AG09319 (cell line): Measurements from ENCODE around the gene MAST4.

Experiments used
- DNase-seq: peaks from one replicate; pipeline ENCODE4 v3.0.0-alpha.2; 2010; ENCODE audit warnings: low read depth; ENCODE audit errors: extremely low read depth
- TF ChIP-seq, protein P1 (sequence below): IDR thresholded peaks from 2 replicates; pipeline ENCODE4 v1.5.1; 2011; ENCODE audit warnings: low read depth, mild to moderate bottlenecking, inconsistent platforms, low read length, moderate library complexity

MAST4 gene

DNA sequence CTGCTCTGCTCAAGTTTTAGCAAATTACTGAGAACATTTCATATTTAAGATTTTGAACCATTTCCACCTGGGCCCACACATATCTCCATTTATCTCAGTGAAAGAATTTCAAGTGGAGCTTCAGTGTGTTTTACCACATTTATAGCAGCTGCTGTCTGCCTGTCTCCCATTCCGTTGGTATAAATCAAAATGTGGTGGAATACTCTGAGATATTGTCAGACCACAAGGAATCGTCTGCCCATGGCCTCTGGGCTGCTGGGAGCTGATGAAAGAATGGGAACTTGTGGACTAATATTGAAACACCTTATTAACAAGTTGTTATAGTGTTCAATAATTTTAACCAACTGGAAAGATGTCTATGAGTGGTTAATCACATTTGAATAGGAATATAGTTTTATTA lies 33.3 kb downstream of the MAST4 start:
- TF ChIP-seq, protein P1, sequence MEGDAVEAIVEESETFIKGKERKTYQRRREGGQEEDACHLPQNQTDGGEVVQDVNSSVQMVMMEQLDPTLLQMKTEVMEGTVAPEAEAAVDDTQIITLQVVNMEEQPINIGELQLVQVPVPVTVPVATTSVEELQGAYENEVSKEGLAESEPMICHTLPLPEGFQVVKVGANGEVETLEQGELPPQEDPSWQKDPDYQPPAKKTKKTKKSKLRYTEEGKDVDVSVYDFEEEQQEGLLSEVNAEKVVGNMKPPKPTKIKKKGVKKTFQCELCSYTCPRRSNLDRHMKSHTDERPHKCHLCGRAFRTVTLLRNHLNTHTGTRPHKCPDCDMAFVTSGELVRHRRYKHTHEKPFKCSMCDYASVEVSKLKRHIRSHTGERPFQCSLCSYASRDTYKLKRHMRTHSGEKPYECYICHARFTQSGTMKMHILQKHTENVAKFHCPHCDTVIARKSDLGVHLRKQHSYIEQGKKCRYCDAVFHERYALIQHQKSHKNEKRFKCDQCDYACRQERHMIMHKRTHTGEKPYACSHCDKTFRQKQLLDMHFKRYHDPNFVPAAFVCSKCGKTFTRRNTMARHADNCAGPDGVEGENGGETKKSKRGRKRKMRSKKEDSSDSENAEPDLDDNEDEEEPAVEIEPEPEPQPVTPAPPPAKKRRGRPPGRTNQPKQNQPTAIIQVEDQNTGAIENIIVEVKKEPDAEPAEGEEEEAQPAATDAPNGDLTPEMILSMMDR: no peak
- DNase-seq: no peak

DNA sequence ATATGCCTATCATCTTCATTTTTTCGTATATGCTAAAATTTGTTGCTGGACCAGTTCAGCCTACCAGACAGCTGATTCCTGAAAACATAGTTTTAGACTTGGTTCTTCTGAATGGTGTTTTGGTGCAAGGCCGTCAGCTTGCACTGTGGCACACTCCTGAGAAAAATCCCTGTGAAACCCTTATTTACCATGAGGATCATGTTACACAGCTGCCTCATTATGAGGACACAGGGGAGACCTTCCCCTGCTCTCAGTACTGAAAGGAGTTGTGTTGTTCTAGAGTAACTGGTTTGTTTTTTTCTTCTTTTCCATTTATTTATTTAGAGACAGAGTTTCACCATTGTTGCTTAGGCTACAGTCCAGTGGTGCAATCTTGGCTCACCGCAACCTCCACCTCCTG lies 37.6 kb downstream of the MAST4 start:
- TF ChIP-seq, protein P1: no peak
- DNase-seq: no peak

DNA sequence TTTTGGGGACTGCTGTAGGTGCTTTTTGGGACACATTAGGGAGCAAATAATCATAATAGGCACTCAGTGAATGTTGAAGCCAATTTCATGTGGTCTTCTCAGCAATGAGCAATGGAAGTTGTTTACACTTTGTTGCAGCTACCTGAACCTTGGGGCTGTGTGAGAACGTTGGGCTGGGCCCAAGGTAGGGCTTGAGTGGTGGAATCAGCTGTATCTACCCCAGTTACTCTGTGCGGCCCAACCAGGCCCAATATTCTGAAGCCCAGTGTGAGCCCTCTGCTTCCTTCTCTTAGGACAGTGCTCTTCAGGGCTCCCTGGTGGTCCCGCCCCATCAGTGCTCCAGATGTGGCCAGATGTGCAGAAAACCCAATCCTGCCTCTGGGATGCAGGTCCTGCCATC lies 38.4 kb downstream of the MAST4 start:
- no peak for DNase-seq
- TF ChIP-seq, protein P1: no peak

DNA sequence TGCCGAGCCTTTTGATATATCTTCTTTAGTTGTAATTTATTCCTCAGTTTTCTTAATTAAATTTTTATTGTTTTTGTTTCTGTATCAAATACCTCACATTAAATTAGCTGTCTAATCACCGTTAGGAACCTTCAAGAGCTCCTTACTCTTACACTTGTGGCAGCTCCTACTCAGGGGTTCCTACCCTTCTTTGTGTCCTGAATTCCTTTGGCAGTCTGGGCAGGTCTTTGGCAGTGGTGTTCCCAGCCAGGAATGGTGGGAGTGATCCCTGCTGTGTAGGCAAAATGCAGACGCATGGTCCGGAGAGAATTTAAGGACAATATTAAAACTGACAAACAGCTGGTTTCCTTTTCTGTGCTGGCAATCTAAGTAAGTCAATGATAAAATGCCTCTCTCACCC lies 41.8 kb downstream of the MAST4 start:
- DNase-seq: no peak
- TF ChIP-seq, protein P1: no peak

DNA sequence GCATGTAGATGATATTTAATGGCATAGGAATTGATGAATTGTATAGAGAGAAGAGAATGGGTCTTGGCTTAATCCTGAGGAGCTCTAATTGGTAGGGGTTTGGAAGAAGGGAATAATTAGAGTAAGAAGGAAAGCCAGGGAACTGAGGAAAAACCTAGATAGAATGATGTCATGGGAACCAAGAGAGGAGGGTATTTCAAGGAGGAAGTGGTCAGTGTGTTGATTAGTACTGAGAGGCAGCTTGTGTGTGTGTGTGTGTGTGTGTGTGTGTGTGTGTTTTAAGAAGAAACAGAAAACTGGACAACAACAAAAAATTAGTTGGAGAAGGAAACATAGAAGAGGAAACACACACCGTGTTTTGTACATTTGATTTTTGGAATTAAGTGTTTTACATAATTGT lies 42.8 kb downstream of the MAST4 start:
- no peak for DNase-seq
- TF ChIP-seq, protein P1: no peak

DNA sequence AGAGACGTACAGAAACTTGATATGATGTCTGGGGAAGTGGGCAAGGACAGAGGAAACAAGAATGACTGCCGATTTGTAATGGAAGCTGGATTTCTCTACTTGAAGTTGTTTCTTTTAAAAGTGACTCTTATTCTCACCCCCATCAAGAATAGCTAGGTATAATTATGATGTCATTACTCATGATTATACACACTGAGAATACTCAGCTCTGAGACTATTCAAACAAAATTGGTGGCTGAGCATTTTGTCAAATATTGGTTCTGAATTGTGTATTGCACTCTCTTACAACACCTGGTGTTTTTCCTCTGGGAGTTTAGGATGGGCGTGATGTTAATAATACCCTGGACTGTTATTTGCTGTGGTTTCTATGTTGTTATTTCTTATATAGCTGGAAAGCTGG lies 46.3 kb downstream of the MAST4 start:
- TF ChIP-seq, protein P1: no peak
- DNase-seq: no peak

DNA sequence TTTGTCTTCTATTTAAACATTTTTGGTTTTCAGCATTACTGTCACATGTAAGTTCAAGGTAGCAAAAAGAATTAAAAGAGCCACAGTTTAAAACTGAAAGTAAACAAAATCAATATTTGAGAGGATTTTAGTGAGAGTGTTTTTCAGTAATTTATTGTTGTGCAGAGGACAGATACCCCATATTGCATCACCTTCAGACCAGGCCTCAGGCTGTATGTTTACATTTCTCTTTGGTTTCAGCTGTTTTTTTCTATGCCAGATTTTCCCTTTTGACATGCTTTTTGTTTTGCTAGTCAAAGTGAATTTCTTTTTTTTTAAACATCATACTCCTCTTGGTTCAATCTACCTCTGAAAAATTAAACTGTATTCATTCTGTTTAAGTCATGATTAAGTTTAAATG lies 47.2 kb downstream of the MAST4 start:
- no peak for DNase-seq

More for the DNA sequence above, 47.2 kb downstream of the MAST4 start:
- TF ChIP-seq, protein P1: no peak
